Measurements from ENCODE around the gene EXOC5.

GRCh38 chr14:57171903-57172302 is 96.8 kb downstream of the EXOC5 start:
- TF ChIP-seq CTCF (IDR thresholded peaks at IDR 0.05) (no peak), POLR2A (IDR thresholded peaks at IDR 0.05) (no peak)
